ENCODE results near the gene UGT1A3. TPM values are rescaled to one million over a fixed set of nuclear protein-coding genes. Genes with fewer than 3 reads are reported as not detected.

UGT1A3 gene
- total and polyA plus RNA-seq, 11 donors, result not detected

DNA sequence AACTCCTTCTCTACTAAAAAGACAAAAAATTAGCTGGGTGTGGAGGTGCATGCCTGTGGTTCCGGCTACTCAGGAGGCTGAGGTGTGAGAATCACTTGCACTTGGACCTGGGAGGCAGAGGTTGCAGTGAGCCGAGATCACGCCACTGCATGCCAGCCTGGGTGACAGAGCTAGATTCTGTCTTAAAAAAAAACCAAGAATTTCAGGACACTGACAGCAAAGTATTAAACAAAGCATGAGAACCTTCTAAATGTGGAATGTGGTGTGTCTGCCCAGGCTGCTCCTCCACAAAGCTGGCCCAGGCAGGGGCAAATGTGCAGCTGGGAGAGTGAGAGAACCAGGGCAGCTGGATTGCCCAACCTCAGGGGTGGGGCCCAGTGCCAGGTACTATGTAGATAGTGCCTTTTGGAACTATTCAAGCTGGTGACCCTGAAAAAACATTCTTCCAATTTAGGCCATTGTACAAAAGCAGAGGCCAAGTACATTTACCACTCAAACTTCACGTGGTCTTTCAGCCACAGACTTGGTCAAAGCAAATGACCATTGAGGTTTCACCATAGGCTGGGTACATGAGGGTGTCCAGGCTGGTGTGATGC is 22.8 kb upstream of the UGT1A3 start:
- intact Hi-C loops (cut with DNase I), result no loop called here
- no peak for ATAC-seq
- no peaks in the 10 kb centered on the region for H3K36me3 ChIP-seq
- H3K9me3 ChIP-seq, result peaks cover 0 to 9% (median 0%) of the 10 kb centered on the region in 12 donors
- no peak for DNase-seq
- peaks cover 0 to 12% (median 0%) of the 10 kb centered on the region in 9 donors for H3K27me3 ChIP-seq
- no peak for TF ChIP-seq POLR2A (IDR thresholded peaks at IDR 0.05)
- TF ChIP-seq, protein P1, sequence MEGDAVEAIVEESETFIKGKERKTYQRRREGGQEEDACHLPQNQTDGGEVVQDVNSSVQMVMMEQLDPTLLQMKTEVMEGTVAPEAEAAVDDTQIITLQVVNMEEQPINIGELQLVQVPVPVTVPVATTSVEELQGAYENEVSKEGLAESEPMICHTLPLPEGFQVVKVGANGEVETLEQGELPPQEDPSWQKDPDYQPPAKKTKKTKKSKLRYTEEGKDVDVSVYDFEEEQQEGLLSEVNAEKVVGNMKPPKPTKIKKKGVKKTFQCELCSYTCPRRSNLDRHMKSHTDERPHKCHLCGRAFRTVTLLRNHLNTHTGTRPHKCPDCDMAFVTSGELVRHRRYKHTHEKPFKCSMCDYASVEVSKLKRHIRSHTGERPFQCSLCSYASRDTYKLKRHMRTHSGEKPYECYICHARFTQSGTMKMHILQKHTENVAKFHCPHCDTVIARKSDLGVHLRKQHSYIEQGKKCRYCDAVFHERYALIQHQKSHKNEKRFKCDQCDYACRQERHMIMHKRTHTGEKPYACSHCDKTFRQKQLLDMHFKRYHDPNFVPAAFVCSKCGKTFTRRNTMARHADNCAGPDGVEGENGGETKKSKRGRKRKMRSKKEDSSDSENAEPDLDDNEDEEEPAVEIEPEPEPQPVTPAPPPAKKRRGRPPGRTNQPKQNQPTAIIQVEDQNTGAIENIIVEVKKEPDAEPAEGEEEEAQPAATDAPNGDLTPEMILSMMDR (IDR thresholded peaks at IDR 0.05), result no peak
- H3K4me3 ChIP-seq, result no peak overlapping the region
- WGBS, 4 donors, result 64 to 73% (median 67%) methylated on average over 4 of the region's 4 CpGs
- H3K27ac ChIP-seq, result no peak overlapping the region
- H3K4me1 ChIP-seq, result no peaks in the 10 kb centered on the region

DNA sequence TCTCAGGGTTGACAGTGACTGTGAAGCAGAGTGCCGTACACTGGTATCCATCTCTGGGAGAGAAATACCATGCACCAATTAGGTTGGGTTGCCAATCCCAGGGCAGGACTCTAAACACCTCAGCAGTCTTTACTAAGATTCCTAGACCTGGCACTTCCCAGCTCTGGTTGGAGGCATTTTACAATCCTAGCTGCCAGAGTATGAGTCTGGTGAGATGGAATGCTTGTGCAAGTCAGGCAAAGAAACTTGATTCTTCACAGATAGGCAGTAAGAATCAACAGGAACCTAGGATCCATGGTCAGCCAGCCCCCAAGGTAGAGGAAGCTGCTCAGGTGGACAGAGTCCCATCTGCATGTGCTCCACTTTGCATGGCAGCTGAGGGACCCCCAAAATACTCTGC is 22.1 kb upstream of the UGT1A3 start:
- intact Hi-C loops (cut with DNase I), result no loop called here
- H3K4me3 ChIP-seq, result no peak overlapping the region
- peaks cover 0 to 15% (median 2%) of the 10 kb centered on the region in 9 donors for H3K27me3 ChIP-seq
- TF ChIP-seq, protein P1 (IDR thresholded peaks at IDR 0.05), result no peak
- no peak for TF ChIP-seq POLR2A (IDR thresholded peaks at IDR 0.05)
- ATAC-seq, result no peak
- H3K27ac ChIP-seq, result no peak overlapping the region
- H3K4me1 ChIP-seq, result no peaks in the 10 kb centered on the region
- DNase-seq, result no peak
- WGBS, 4 donors, result 0 to 80% (median 36%) methylated on average over 1 of the region's 1 CpG
- no peaks in the 10 kb centered on the region for H3K36me3 ChIP-seq
- H3K9me3 ChIP-seq, result peaks cover 0 to 9% (median 0%) of the 10 kb centered on the region in 12 donors

DNA sequence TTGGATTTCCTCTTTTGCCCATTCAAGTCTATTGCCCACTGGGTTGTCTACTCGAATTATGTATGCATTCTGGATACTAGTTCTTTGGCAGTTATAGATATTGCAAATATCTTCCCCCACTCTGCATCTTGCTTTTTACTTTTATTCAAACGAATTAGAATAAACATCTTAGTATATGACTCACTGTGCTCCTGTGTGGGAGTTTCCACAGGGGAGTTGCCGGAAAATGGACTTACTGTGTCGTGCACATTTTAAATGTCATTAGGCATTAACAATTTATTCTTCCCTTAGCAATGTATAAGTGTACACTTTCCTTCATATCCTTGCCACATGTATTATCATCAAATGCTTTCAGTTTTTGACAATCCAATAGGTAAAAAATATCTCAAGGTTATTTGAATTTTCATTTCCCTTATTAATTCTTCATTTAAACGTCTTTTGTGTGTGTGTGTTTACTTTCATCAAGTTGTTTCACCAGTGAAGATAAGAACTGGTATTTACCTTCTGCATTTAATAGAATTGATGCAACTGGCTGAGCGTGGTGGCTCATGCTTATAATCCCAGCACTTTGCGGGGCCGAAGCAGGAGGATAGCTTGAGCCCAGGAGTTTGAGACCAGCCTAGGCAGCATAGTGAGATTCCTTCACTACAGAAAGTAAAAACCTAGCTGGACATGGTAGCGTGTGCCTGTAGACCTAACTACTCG is 20.8 kb upstream of the UGT1A3 start:
- 68 to 75% (median 72%) methylated on average over 10 of the region's 10 CpGs for WGBS, 4 donors
- no peak for TF ChIP-seq POLR2A (IDR thresholded peaks at IDR 0.05)
- TF ChIP-seq, protein P1 (IDR thresholded peaks at IDR 0.05), result no peak
- DNase-seq (no peak), ATAC-seq (no peak)
- no peak overlapping the region for H3K4me3 ChIP-seq
- H3K36me3 ChIP-seq, result no peaks in the 10 kb centered on the region
- H3K9me3 ChIP-seq, result peaks cover 0 to 6% (median 0%) of the 10 kb centered on the region in 12 donors
- no peak overlapping the region for H3K27ac ChIP-seq
- intact Hi-C loops (cut with DNase I), result no loop called here
- peaks cover 0 to 15% (median 2%) of the 10 kb centered on the region in 9 donors for H3K27me3 ChIP-seq
- H3K4me1 ChIP-seq, result no peaks in the 10 kb centered on the region

DNA sequence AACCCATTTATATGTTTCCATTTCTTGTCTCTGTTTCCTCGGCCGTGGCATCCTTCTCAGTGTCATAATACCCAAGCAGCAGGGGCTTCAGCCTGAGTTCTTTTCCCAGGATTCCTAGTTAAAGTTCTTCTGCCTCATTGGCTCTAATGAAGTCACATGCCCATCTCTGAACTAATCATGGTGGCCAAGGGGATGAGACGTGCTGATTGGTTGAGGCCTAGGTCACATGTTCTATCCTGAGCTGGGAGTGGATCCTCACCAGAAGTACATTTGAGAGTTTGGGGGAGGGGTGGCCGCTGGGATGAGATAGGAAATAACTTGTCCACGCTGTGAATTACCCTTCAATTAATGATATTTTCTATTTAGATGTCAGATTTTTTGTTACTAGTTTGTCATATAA is 19.9 kb upstream of the UGT1A3 start:
- ATAC-seq (no peak), DNase-seq (no peak)
- Histone ChIP-seq H3K27me3 (peaks cover 0 to 15% (median 2%) of the 10 kb centered on the region in 9 donors), H3K27ac (no peak overlapping the region), H3K4me3 (no peak overlapping the region), H3K36me3 (no peaks in the 10 kb centered on the region), H3K4me1 (no peaks in the 10 kb centered on the region), H3K9me3 (peaks cover 0 to 6% (median 0%) of the 10 kb centered on the region in 12 donors)
- intact Hi-C loops (cut with DNase I), result no loop called here
- 75 to 86% (median 84%) methylated on average over 5 of the region's 5 CpGs for WGBS, 4 donors
- TF ChIP-seq, protein P1 (IDR thresholded peaks at IDR 0.05), result no peak
- TF ChIP-seq POLR2A (IDR thresholded peaks at IDR 0.05), result no peak

Measured in heart left ventricle (tissue), 16 donors.